ENCODE measurements around the gene NAALADL2. TPM values are rescaled to one million over a fixed set of nuclear protein-coding genes. Genes with fewer than 3 reads are reported as not detected.

Gene NAALADL2
- total and polyA plus RNA-seq, 2 of the 13 experiments (the other 11 are each of a cell fraction or from before 2014, with no cell fraction given) = 0.08 TPM; not detected in 1

DNA sequence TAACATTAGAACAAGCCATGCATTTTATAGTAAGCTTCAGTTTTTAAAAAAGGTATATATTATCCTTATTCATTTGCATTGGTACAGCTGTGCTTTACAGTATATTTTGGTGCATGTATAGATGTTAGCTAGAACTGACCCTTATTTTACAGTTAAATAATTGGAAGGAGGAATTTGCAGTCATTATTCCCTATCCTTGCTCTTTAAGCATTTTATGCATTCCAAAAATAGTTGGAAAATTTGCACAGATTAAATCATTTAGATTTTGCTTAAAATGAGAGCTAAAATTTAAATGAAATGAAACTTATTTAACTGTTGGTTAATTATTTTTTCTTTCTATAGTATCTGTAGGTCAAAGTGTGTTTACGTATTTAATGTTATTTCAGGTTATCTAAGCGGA is 667.1 kb downstream of the NAALADL2 start:
- Histone ChIP-seq H3K36me3 (replicated peaks in 1 of 2; ENCODE audit: control insufficient read depth in 1 of 2, insufficient read depth in 2 of 2, low read length in 2 of 2) (no peaks in the 10 kb centered on the region), H3K9ac (ENCODE audit: insufficient read depth, low read depth, low read length) (no peak overlapping the region), H2AFZ (ENCODE audit: low read length) (peak overlapping the region; percentile 9), H3K4me3 (replicated peaks in 1 of 3; ENCODE audit: insufficient read depth in 1 of 3, low read depth in 2 of 3, low read length in 3 of 3) (peak overlapping the region in 1 of 3 experiments; percentile 48; a peak in 1 of 6 replicates), H3K4me2 (ENCODE audit: low read depth, low read length) (peak overlapping the region; percentile 60), H3K79me2 (ENCODE audit: insufficient read depth, low read length) (no peaks in the 10 kb centered on the region), H3K27me3 (ENCODE audit: control insufficient read depth in 1 of 2, insufficient read depth in 2 of 2, low read length in 2 of 2) (no peaks in the 10 kb centered on the region), H3K9me3 (ENCODE audit: low read length) (peaks cover 25% of the 10 kb centered on the region), H3K4me1 (ENCODE audit: insufficient read depth, low read length) (no peaks in the 10 kb centered on the region), H4K20me1 (ENCODE audit: insufficient read depth, low read length) (no peaks in the 10 kb centered on the region), H3K27ac (ENCODE audit: extremely low read length, insufficient read depth, low read length) (no peak overlapping the region)
- intact Hi-C loops (cut with micrococcal nuclease; ENCODE audit: unreplicated experiment) (no loop called here), in situ Hi-C loops (cut with HindIII; ENCODE audit: extremely low pct_ligation_motif_present, low pct_unique_long_range_greater_than_20kb) (no loop called here)
- ATAC-seq (no peak), DNase-seq (ENCODE audit: low spot score) (no peak), FAIRE-seq (no peak)
- TF ChIP-seq LCORL (IDR thresholded peaks at IDR 0.05) (no peak), LCORL (CRISPR knock-in tag; IDR thresholded peaks at IDR 0.05) (no peak), HOXA5 (CRISPR knock-in tag; IDR thresholded peaks at IDR 0.05) (no peak), RBM39 (IDR thresholded peaks at IDR 0.05; ENCODE audit: low read depth, low read length, poor library complexity, severe bottlenecking) (no peak), MTF2 (CRISPR knock-in tag; IDR thresholded peaks at IDR 0.05; ENCODE audit: borderline replicate concordance) (no peak), RXRB (CRISPR knock-in tag; IDR thresholded peaks at IDR 0.05; ENCODE audit: borderline replicate concordance) (no peak), HNRNPUL1 (IDR thresholded peaks at IDR 0.05; ENCODE audit: low read depth, low read length) (no peak), BORCS8-MEF2B (CRISPR knock-in tag; IDR thresholded peaks at IDR 0.05) (no peak), ZNF335 (CRISPR knock-in tag; IDR thresholded peaks at IDR 0.05) (no peak), ZNF746 (CRISPR knock-in tag; IDR thresholded peaks at IDR 0.05) (no peak), ELF1 (CRISPR knock-in tag; IDR thresholded peaks at IDR 0.05) (no peak), JUN (CRISPR knock-in tag; IDR thresholded peaks at IDR 0.05) (no peak), KLF6 (CRISPR knock-in tag; IDR thresholded peaks at IDR 0.05) (no peak), NFE2 (CRISPR knock-in tag; IDR thresholded peaks at IDR 0.05) (no peak), SATB2 (CRISPR knock-in tag; IDR thresholded peaks at IDR 0.05) (no peak), RARA (CRISPR knock-in tag; IDR thresholded peaks at IDR 0.05) (no peak), CENPX (CRISPR knock-in tag; IDR thresholded peaks at IDR 0.05) (no peak), TAF15 (IDR thresholded peaks at IDR 0.05; ENCODE audit: low read depth, low read length, poor library complexity, severe bottlenecking) (no peak), BRCA1 (CRISPR knock-in tag; IDR thresholded peaks at IDR 0.05) (no peak)
- TF ChIP-seq, protein P1, sequence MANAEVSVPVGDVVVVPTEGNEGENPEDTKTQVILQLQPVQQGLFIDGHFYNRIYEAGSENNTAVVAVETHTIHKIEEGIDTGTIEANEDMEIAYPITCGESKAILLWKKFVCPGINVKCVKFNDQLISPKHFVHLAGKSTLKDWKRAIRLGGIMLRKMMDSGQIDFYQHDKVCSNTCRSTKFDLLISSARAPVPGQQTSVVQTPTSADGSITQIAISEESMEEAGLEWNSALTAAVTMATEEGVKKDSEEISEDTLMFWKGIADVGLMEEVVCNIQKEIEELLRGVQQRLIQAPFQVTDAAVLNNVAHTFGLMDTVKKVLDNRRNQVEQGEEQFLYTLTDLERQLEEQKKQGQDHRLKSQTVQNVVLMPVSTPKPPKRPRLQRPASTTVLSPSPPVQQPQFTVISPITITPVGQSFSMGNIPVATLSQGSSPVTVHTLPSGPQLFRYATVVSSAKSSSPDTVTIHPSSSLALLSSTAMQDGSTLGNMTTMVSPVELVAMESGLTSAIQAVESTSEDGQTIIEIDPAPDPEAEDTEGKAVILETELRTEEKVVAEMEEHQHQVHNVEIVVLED (CRISPR knock-in tag; IDR thresholded peaks at IDR 0.05; ENCODE audit: borderline replicate concordance) = no peak
- POLR2A ChIA-PET = no interaction called here
- WGBS (ENCODE audit: low lambda C conversion rate) = 26% methylated on average over 2 of the region's 2 CpGs
- no TSS peak for BruUV-seq (replicated peaks)
- CTCF ChIA-PET (ENCODE audit: low intra/inter-chr PET ratio, low total read pairs) = no interaction called here
